T1000 (cell line): ENCODE results near the gene CDH22.

Source experiments
- DNase-seq: peaks from one replicate; lab custom pipeline; 2025; ENCODE audit warnings: mixed read lengths; lab: John Stamatoyannopoulos, UW

CDH22 gene

GRCh38 chr20:46343348-46343974 is 35.2 kb upstream of the CDH22 start:
- DNase-seq: no peak

GRCh38 chr20:46342451-46343347 is 34.4 kb upstream of the CDH22 start:
- no peak for DNase-seq

- DNase-seq: no peak
These were observed 33.7 kb upstream of the CDH22 start for GRCh38 chr20:46342010-46342378.

GRCh38 chr20:46341074-46342009 is 33.0 kb upstream of the CDH22 start:
- DNase-seq: no peak

- no peak for DNase-seq
These were observed 30.7 kb upstream of the CDH22 start for GRCh38 chr20:46339037-46339436.

GRCh38 chr20:46336735-46337134 is 28.4 kb upstream of the CDH22 start:
- DNase-seq: no peak

- no peak for DNase-seq
These were observed 26.1 kb upstream of the CDH22 start for GRCh38 chr20:46334303-46334904.

GRCh38 chr20:46333161-46333991 is 25.1 kb upstream of the CDH22 start:
- DNase-seq: no peak

- no peak for DNase-seq
These were observed 24.3 kb upstream of the CDH22 start for GRCh38 chr20:46332373-46333160.

GRCh38 chr20:46331611-46332361 is 23.5 kb upstream of the CDH22 start:
- DNase-seq: no peak

GRCh38 chr20:46330831-46331371 is 22.6 kb upstream of the CDH22 start:
- DNase-seq: no peak

- DNase-seq: no peak
These were observed 21.9 kb upstream of the CDH22 start for GRCh38 chr20:46330072-46330763.

GRCh38 chr20:46328200-46328882 is 20.0 kb upstream of the CDH22 start:
- DNase-seq: no peak

- no peak for DNase-seq
These were observed 19.3 kb upstream of the CDH22 start for GRCh38 chr20:46327557-46327956.

- DNase-seq: no peak
These were observed 17.5 kb upstream of the CDH22 start for GRCh38 chr20:46325789-46326188.

GRCh38 chr20:46324960-46325703 is 16.8 kb upstream of the CDH22 start:
- DNase-seq: no peak

- no peak for DNase-seq
These were observed 16.1 kb upstream of the CDH22 start for GRCh38 chr20:46324379-46324778.
